ENCODE data around the gene ABCA4.

- TF ChIP-seq ZNF121 (tag by site-specific recombination; IDR thresholded peaks at IDR 0.05), result no peak
- no peak for TF ChIP-seq ZFP37 (tag by site-specific recombination; IDR thresholded peaks at IDR 0.05)
- TF ChIP-seq CTCF (tag by site-specific recombination; IDR thresholded peaks at IDR 0.05), result no peak
- no peak for TF ChIP-seq ZNF830 (tag by site-specific recombination; IDR thresholded peaks at IDR 0.05; ENCODE audit: low read depth)
- TF ChIP-seq ZNF76 (tag by site-specific recombination; IDR thresholded peaks at IDR 0.05; ENCODE audit: borderline replicate concordance, low read depth), result no peak
- no peak for TF ChIP-seq ZBTB7A (tag by site-specific recombination; IDR thresholded peaks at IDR 0.05; ENCODE audit: low read depth)
- no peak for TF ChIP-seq ZNF398 (tag by site-specific recombination; IDR thresholded peaks at IDR 0.05)
- no peak for TF ChIP-seq ZNF792 (tag by site-specific recombination; IDR thresholded peaks at IDR 0.05)
- no peak for TF ChIP-seq SP3 (tag by site-specific recombination; IDR thresholded peaks at IDR 0.05)
These were observed 107.5 kb downstream of the ABCA4 start for GRCh38 chr1:94013367-94013878.

Data from HEK293 (cell line).